Suprapubic skin (tissue), 4 donors: Measurements from ENCODE around the gene BFSP1. TPM values are rescaled to one million over a fixed set of nuclear protein-coding genes. Genes with fewer than 3 reads are reported as not detected.

ENCODE experiments used
- DNase-seq, 2 donors: peaks; one replicate each; pipeline ENCODE4 v3.0.0-alpha.2; 2019; ENCODE audit warnings: low spot score in 2 of 2
- H3K27ac ChIP-seq: fragments of 200-600 bp; sonication (generic); one replicate; pipeline ENCODE4 v1.5.1; 2019
- H3K27me3 ChIP-seq: fragments of 200-600 bp; sonication (generic); one replicate; pipeline ENCODE4 v1.5.1; 2019
- H3K36me3 ChIP-seq: fragments of 200-600 bp; sonication (generic); one replicate; pipeline ENCODE4 v1.5.1; 2019
- H3K4me1 ChIP-seq: fragments of 200-600 bp; sonication (generic); one replicate; pipeline ENCODE4 v1.5.1; 2019
- H3K4me3 ChIP-seq: fragments of 200-600 bp; sonication (generic); one replicate; pipeline ENCODE4 v1.5.1; 2019; ENCODE audit warnings: mild to moderate bottlenecking
- H3K9me3 ChIP-seq: fragments of 200-600 bp; sonication (generic); one replicate; pipeline ENCODE4 v1.5.1; 2019
- EP300 ChIP-seq: sonication (generic); formaldehyde crosslinking; IDR thresholded peaks from one replicate; pipeline ENCODE4 v1.6.1; 2017; ENCODE audit warnings: antibody characterized with exemption
- POLR2A ChIP-seq, 2 donors: fragments of 450-650 bp; IDR thresholded peaks; one replicate each; pipeline ENCODE4 v1.6.1; 2017; ENCODE audit warnings: antibody characterized with exemption in 2 of 2, mild to moderate bottlenecking in 2 of 2, moderate library complexity in 2 of 2
- POLR2AphosphoS5 ChIP-seq, 3 donors: sonication (generic); formaldehyde crosslinking; IDR thresholded peaks; one replicate each; pipeline ENCODE4 v1.6.1; 2017; ENCODE audit warnings: antibody characterized with exemption in 3 of 3
- WGBS: methylation state at CpG from one replicate; pipeline ENCODE4 v1.1.5; 2018; 5-methylcytosine and 5-hydroxymethylcytosine counted together
- total RNA-seq, 4 donors: library from RNA; depleted of rRNA; stranded (reverse); fragments of >200 nt; gene quantifications; one replicate each; pipeline ENCODE4 v1.1.0, GENCODE V29; 2016
- TF ChIP-seq, protein P1 (sequence below), 2 donors: fragments of 200-600 bp in 1 of 2; fragments of 450-650 bp in 1 of 2; sonication (generic) in 1 of 2; IDR thresholded peaks; one replicate each; pipeline ENCODE4 v1.5.1; 2016 to 2019; ENCODE audit warnings: antibody characterized with exemption in 2 of 2, mild to moderate bottlenecking in 1 of 2, moderate library complexity in 1 of 2

The BFSP1 gene
- total RNA-seq, 4 donors from 2014 or later = 0.85 to 1.7 (median 1.4) TPM

DNA sequence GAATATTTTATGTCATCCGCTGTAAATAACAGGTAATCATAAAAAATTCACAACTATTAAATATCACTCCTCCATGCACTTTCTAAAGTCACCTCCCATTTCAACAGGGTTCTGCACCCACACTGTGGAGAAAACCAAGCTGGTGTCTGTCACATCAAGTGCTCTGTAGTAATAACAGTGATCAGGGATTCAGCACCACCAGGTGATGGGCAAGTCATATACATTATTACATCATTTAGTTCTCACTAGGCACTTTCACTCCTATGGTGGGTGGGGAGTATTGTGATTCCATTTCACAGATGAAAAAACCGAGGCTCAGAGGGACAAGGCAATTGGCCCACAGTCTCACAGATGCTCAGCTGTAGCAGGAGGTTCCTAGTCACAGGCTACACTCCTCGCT is 8.7 kb downstream of the BFSP1 start:
- no peaks in the 10 kb centered on the region for H3K9me3 ChIP-seq
- no peaks in the 10 kb centered on the region for H3K27me3 ChIP-seq
- no peak for TF ChIP-seq EP300
- no peak for TF ChIP-seq POLR2AphosphoS5 (IDR thresholded peaks at IDR 0.05)
- no peak for TF ChIP-seq POLR2A (IDR thresholded peaks at IDR 0.05)
- TF ChIP-seq, protein P1, sequence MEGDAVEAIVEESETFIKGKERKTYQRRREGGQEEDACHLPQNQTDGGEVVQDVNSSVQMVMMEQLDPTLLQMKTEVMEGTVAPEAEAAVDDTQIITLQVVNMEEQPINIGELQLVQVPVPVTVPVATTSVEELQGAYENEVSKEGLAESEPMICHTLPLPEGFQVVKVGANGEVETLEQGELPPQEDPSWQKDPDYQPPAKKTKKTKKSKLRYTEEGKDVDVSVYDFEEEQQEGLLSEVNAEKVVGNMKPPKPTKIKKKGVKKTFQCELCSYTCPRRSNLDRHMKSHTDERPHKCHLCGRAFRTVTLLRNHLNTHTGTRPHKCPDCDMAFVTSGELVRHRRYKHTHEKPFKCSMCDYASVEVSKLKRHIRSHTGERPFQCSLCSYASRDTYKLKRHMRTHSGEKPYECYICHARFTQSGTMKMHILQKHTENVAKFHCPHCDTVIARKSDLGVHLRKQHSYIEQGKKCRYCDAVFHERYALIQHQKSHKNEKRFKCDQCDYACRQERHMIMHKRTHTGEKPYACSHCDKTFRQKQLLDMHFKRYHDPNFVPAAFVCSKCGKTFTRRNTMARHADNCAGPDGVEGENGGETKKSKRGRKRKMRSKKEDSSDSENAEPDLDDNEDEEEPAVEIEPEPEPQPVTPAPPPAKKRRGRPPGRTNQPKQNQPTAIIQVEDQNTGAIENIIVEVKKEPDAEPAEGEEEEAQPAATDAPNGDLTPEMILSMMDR (IDR thresholded peaks at IDR 0.05) = no peak
- no peak for DNase-seq
- no peak overlapping the region for H3K4me3 ChIP-seq
- H3K4me1 ChIP-seq = peaks cover 3% of the 10 kb centered on the region
- H3K36me3 ChIP-seq = no peaks in the 10 kb centered on the region
- WGBS = 89% methylated on average over 3 of the region's 3 CpGs
- no peak overlapping the region for H3K27ac ChIP-seq

DNA sequence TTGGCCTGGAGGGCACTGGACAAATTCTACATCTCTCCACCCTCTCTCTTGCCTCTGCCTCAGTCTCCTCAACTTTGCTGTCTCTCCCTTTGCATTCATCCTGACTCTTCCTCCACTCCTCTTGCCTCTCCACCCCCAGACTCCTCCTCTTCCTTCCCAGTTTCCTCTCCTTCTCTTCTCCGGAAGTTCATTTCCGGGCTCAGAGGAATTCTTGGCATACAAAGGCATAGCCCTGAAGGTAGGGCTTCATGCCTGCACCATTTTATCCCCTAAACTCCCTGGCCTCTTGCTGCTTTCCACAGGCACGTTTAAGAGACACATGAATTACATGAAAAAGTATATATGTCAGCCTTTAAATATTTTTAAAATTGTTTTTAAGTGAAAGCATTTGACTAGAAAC is 10.6 kb downstream of the BFSP1 start:
- H3K27me3 ChIP-seq = no peaks in the 10 kb centered on the region
- no peaks in the 10 kb centered on the region for H3K9me3 ChIP-seq
- no peak overlapping the region for H3K27ac ChIP-seq
- 22% methylated on average over 3 of the region's 3 CpGs for WGBS
- no peak for DNase-seq
- TF ChIP-seq EP300 (no peak), POLR2A (IDR thresholded peaks at IDR 0.05) (no peak), POLR2AphosphoS5 (IDR thresholded peaks at IDR 0.05) (no peak)
- TF ChIP-seq, protein P1 (IDR thresholded peaks at IDR 0.05) = no peak
- H3K4me3 ChIP-seq = no peak overlapping the region
- peaks cover 3% of the 10 kb centered on the region for H3K4me1 ChIP-seq
- H3K36me3 ChIP-seq = no peaks in the 10 kb centered on the region

DNA sequence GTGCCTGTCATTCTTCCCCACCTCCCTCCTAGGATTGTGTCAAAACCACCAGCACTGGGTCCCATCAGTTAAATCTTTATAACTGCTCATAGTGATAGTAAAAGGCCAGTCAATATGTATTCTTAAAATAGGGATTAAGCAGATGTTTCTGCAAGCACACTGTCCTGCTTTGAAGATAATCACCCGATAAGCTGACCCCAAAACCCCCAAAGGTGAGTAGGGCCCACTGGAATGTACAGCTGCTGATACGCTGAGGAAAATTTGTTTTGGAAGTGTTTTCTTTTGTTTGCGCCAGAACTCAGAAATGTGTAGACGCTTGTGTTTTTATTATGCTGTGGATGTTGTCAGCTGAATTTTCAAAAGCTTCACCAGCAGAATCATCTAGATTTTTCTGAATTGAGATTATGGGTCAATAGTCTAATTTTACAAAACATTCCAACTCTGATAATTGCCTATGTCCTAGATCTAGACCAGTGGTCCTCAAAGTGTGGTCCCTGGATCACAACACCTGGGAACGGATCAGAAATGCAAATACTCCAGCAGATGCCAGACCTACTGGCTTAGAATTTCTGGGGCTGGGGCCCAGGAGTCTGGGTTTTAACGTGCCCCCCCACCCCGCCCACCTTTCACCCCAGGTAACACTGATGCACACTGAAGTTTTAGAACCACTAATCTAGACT is 11.4 kb downstream of the BFSP1 start:
- Histone ChIP-seq H3K9me3 (no peaks in the 10 kb centered on the region), H3K27me3 (no peaks in the 10 kb centered on the region), H3K4me3 (no peak overlapping the region), H3K27ac (no peak overlapping the region), H3K36me3 (no peaks in the 10 kb centered on the region), H3K4me1 (peaks cover 3% of the 10 kb centered on the region)
- 86% methylated on average over 7 of the region's 7 CpGs for WGBS
- DNase-seq = no peak
- no peak for TF ChIP-seq POLR2A (IDR thresholded peaks at IDR 0.05)
- TF ChIP-seq, protein P1 (IDR thresholded peaks at IDR 0.05) = no peak
- no peak for TF ChIP-seq POLR2AphosphoS5 (IDR thresholded peaks at IDR 0.05)
- TF ChIP-seq EP300 = no peak

DNA sequence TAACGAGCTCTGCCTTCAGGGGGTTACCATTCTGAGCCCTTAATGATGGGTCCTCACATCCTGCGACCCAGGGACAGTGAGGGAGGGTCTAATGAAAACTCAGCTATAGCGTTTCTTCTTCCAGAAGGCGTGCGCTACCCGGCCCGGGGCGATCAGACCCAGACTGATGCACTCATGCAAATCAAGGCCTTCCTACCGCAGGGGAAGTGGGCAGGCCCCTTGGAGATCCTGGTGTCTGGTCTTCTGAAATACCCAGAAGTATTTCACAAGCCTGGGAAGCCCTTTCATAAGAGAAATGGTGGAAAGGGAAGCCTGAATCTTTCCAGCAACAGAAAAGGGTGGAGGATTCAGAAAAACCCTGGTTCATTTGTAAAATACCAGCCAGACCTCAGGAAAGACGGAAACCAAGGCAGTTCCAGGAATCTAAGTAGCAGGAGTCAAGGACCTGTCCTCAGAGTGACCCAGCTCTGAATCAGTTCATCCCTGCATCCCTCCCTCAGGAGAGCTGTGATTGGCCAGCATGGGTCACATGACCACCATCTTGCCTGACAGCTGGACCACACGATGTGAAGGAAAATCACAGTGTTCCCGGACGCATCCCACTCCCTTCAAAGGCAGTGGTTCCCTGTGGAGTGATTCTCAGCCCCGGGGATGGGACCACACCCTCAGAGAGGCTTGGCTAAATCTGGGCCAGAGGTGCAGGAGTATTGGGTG is 12.7 kb downstream of the BFSP1 start:
- H3K27me3 ChIP-seq = no peaks in the 10 kb centered on the region
- DNase-seq = no peak
- H3K9me3 ChIP-seq = no peaks in the 10 kb centered on the region
- no peaks in the 10 kb centered on the region for H3K36me3 ChIP-seq
- 76% methylated on average over 14 of the region's 14 CpGs for WGBS
- H3K4me1 ChIP-seq = no peaks in the 10 kb centered on the region
- no peak overlapping the region for H3K4me3 ChIP-seq
- TF ChIP-seq, protein P1 (IDR thresholded peaks at IDR 0.05) = no peak
- TF ChIP-seq EP300 = no peak
- no peak for TF ChIP-seq POLR2AphosphoS5 (IDR thresholded peaks at IDR 0.05)
- TF ChIP-seq POLR2A (IDR thresholded peaks at IDR 0.05) = no peak
- H3K27ac ChIP-seq = no peak overlapping the region

DNA sequence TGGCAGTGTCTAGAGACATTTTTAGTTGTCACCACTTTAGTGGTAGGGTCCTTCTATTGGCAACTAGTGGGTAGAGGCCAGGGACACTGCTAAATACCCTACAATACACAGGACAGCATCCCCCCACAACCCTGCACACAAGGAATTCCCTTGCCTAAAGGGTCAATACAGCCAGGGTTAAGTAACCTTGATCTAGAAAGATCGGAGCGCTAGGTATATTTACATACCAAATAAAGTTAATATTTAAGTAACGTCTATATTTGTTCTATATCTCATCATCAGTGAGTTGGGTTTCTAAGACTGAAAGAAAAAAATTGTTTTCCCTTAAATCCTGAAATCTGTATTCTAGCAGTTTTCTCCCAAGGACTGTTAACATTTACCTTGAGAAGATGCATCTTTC is 16.1 kb downstream of the BFSP1 start:
- Histone ChIP-seq H3K9me3 (no peaks in the 10 kb centered on the region), H3K36me3 (no peaks in the 10 kb centered on the region), H3K4me3 (no peak overlapping the region), H3K4me1 (no peaks in the 10 kb centered on the region), H3K27ac (no peak overlapping the region), H3K27me3 (no peaks in the 10 kb centered on the region)
- DNase-seq = no peak
- TF ChIP-seq EP300 (no peak), POLR2A (IDR thresholded peaks at IDR 0.05) (no peak), POLR2AphosphoS5 (IDR thresholded peaks at IDR 0.05) (no peak)
- TF ChIP-seq, protein P1 (IDR thresholded peaks at IDR 0.05) = no peak
- WGBS = 86% methylated on average over 3 of the region's 3 CpGs
